DMS114 treated with DMSO at 0.1 percent for 48 hours (cell line): ENCODE measurements around the gene NUDC.

Experiments used
- DNase-seq: peaks from one replicate; lab custom pipeline; 2025; ENCODE audit not compliant: unreplicated experiment; lab: John Stamatoyannopoulos, UW

Gene NUDC

DNA sequence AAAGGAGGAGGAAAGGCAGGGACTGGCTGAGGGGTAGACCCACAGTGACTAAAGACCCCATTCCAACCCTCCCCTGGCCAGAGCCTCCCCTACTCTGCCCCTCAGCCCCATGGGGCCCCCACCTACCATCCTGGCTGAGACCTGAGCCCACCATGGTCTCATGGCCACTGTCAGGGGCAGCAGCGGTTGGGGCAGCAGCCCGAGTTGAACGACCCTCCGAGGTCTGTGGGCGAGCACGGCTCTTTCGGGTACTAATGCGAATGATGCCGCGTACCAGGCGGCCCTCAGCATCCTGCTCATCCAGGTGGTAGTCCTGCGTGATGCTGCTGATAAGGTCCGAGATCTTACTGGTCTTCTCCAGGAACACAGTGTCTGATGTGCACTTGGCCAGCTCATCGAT, 29.7 kb downstream of the NUDC start:
- no peak for DNase-seq

DNA sequence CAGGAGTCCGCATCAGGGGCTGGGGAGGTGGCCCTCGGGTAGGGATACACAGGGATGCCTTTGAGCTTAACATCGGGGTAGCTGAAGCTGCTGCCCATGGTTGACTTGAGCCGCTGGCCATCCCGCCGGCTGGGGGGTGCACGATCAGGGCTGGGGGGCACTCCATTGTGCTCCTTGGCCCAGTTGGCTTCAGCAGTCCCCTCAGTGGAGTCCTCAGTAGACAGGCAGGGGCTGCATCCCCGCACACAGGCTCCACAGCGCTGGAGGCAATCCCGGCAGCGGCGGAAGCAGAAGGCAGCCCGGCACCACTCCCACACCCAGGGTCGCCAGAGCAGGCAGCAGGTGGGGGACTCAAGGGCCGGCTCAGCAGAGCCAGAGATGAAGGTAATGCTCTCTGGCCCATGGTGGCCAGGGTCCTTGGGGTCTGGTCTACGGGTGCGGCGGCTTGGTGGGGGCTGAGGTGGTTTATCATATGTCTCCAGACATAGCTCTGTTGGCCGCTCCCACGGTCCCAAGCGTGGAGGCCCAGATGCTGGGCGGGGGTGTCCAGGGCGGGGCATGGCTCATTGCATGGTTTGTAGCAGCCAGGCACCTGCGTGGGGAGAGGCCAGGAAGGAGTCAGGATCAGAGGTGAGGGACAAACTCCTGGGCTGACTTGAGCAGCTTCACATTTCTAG, 30.4 kb downstream of the NUDC start:
- DNase-seq: no peak

DNA sequence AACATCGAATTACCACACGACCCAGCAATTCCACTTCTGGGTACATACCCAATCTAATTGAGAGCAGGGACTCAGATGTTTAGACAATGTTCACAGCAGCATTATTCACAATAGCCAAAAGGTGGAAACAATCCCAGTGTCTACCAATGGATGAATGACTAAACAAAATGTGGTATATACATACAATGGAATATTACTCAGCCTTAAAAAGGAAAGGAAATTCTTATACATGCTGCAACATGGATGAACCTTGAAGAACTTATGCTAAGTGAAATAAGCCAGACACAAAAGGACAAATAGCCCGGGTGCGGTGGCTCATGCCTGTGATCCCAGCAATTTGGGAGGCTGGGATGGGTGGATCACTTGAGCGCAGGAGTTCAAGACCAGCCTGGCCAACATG, 31.8 kb downstream of the NUDC start:
- DNase-seq: no peak

DNA sequence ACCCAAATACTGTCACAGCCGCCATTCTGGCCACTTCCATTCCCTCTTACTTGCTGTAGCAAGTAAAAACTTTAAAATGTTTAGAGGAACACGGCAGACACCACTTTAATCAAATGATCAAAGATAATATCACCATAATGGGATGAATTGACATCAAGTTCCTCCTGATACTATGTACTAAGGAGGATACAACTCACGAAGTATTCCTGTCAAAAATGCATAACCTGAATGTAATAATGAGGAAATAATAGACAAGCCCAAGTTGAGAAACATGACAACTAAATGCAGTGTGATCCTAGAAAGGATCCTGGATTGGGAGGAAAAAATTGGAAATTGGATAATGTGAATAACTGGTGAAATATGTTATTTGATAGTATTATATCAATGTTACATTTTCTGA, 34.8 kb downstream of the NUDC start:
- DNase-seq: no peak

DNA sequence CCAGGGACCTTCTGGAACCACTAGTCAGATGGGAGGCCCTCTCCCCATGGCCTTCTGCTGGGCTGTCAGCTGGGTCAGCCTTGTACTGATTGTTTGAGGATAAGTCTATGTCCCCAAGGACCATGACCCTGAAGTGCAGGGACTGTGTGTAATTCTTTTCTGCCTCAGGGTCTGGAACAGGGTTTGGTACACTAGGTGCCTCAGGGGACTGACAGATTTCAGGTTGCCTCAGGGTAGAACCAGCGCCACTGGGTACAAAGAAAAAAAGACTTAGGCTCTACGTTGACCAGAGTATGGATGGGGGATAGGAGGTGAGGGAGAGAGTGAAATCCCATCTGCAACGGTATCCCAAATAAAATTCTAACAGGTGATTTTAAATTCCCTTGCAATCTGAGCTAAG, 35.8 kb downstream of the NUDC start:
- no peak for DNase-seq

DNA sequence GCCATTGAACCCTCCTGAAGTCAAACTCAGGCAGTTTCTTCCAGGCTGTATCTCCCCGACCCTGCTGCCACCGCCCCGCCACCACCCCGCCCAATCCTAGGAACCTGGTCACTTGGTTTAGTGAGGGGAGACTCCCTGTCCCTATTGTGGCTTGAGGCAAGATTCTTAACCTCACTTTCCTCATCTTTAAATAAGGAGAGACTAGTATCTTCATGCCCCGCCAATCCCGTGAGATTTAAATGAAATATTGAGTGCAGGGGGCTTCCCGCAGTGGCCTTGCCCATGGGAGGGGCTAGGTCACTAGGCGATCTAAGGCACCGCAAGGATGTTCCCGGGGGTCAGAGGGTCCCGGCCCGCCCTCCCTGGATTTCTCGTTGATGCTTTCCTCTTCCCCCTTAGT, 37.7 kb downstream of the NUDC start:
- no peak for DNase-seq

DNA sequence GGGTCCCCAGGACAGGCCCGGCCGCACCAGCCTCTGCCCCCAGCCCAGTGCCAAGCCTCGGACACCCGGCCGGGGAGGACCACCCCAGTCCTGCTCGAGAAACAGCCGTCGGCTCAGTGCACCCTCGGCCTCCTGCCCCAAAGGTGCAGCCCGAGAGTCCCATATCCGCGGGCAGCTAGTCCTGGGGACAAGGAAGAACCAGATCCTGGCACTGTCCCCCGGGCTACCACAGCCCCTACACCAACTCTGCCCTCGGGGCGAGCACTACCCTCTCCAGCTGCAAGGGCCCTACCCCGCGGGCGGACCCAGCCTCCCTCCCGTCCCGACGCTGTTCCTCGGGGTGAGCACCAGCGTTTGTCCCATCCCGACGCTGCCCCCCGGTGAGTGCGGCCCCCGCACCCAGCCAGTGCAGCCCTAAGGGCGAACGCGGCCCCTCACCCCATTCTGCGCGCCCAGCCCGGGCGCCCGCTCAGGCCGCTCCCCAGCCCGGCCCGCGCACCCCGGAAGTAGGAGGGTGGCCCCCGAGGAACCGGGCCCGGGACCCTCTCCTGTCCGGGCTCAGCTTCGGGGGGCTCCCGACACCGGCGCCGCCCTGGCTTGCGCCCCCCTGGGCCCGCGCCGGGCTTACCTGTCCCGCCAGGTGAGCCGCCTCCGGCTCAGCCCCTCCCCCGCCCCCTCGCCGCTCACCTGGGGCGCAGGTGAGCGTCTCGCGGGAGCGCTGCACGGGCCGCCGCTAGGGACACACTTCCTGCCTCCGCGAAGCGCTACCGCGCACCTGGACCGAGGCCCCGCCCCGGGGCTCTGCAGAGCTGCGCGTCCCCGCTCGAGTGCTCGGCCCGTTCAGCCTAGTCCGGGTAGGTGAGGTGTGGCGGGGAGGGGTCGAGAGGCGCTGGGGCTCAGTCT, 38.4 kb downstream of the NUDC start, which contains the start of gene KDF1:
Gene KDF1 (minus strand): TSS at position 747 of the 903 bp plus-strand sequence. CDS start 8,088 bp downstream, outside the sequence.
- no peak for DNase-seq

DNA sequence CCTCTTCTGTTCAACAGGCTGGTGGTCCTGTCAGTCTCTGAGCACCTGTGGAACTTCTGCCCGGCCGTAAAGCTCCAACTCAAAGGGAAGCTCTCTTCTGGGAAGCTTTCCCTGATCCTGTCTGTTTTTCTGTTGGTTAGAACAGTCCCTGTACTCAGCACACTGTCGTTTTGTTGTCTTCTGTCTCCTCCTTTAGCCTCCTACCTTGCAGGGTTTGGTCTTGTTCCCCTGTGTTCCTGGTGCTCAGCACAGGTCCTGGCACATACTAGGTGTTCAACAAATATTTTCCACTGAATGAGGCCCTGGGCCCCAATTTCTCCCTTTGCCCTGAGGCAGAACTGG, 39.1 kb downstream of the NUDC start:
- no peak for DNase-seq

DNA sequence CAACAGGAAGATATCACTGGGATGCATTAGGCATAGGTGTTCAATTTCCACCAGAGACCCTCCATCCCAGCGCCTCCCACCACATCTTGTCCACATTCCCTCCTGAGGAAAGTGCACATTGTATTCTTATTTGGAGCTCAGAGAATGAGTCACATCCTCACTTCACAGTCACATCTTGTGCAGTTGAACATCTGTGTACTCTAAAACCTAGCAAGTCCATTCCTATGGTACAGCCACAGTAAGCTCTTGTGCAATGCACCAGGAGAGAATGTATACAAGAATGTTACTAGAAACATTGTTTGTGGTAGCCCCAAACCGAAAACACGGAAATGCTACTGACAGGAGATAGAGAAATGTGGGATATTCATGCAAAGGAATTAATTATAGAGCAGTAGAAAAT, 40.3 kb downstream of the NUDC start:
- DNase-seq: no peak

DNA sequence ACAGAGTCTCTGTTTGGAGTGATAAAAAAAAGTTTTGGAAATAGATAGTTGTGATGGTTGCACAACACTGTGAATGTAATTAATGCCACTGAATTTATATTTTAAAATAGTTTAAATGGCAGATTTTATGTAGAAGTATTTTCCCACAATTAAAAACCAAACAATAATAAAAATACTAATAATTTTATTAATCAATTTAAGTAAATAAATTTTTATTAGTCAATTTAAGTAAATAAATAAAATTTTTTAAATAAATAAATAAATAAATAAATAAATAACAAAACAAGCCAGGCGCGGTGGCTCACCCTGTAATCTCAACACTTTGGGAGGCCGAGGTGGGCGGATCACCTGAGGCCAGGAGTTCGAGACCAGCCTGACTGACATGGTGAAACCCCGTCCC, 43.7 kb downstream of the NUDC start:
- DNase-seq: no peak

DNA sequence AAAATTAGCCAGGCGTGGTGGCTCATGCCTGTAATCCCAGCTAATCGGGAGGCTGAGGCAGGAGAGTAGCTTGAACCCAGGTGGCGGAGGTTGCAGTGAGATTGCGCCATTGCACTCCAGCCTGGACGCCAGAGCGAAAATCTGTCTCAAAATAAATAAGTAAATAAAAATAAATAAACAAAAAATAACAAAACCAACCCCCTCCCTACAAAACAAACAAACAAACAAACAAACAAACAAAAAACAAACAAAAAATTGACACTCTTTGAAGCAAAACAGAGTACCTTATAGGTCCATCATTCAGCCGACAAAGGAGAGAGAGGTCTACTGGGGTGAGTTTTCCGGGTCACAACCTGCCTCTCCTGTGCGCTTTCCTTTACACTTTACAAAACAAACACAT, 44.1 kb downstream of the NUDC start:
- no peak for DNase-seq

DNA sequence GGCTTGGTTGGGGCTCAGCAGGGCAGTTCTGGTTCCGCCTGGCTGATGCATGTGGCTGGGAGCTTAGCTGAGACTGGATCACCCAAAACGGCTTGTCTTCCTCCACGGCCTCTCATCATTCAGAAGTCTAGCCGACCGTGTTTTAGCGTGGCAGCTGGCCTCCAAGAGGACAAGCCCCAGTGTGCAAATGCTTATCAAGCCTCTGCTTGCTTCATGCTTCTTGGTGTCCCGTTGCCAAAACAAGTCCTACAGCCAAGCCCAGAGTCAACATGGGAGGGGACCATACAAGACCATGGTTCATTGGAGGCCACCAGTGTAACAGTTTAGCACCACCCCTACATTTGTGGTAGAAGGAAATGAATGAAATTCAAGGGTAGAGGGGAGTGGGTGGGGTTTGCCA, 49.3 kb downstream of the NUDC start:
- no peak for DNase-seq

DNA sequence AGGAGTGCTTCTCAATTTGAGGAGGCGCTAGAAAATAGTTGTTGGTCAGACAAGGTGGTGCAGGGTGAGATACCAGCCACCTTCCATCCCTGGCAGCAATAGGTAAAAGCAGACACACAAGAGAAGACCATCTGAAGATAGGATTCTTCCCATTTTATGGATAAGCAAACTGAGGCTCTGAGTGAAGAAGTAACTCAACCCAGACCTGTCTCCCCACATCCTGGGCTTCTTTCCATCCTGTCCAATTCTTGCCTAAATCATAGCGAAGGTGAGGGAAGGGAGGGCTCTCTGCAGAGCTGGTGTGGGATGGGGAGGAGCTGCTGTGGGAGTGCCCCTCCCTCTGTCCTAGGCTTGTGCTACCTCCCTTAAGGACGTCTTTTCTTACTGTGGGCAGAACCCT, 50.0 kb downstream of the NUDC start:
- DNase-seq: no peak

DNA sequence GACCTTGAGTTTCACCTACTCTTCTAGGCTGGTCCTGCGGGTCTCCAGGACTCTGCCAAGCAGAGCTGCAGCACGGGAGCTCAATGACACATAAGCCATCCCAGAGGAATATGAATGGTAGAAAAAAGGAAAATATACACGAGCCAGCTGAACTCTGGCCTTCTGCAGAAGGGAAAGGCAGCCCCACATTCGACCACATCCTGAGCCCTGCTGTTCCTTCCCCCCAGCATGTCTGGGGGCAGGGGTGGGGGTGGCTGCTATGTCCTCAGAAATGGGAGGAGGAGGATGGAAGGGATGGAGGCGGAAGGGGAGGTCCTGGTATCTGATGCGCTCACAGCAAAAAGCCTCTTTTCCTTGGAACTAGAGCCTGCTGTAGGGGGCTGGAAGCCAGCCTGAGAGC, 50.8 kb downstream of the NUDC start:
- no peak for DNase-seq

DNA sequence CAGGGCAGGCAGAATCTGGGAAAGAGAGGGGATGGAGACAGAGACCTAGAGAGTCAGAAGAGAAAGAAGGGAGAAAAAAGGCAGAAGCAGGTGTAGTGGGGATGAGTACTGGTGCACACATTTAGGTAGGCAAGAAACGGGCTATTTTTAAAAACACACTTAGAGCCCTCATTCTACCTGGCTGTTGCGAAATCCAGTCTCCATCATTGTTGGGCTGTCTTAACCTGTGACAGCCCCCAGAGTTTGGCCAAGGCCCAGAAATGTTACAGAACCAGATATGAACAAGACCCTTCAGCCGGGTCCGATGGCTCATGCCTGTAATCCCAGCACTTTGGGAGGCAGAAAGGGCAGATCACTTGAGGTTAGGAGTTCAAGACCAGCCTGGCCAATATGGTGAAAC, 51.3 kb downstream of the NUDC start:
- no peak for DNase-seq

DNA sequence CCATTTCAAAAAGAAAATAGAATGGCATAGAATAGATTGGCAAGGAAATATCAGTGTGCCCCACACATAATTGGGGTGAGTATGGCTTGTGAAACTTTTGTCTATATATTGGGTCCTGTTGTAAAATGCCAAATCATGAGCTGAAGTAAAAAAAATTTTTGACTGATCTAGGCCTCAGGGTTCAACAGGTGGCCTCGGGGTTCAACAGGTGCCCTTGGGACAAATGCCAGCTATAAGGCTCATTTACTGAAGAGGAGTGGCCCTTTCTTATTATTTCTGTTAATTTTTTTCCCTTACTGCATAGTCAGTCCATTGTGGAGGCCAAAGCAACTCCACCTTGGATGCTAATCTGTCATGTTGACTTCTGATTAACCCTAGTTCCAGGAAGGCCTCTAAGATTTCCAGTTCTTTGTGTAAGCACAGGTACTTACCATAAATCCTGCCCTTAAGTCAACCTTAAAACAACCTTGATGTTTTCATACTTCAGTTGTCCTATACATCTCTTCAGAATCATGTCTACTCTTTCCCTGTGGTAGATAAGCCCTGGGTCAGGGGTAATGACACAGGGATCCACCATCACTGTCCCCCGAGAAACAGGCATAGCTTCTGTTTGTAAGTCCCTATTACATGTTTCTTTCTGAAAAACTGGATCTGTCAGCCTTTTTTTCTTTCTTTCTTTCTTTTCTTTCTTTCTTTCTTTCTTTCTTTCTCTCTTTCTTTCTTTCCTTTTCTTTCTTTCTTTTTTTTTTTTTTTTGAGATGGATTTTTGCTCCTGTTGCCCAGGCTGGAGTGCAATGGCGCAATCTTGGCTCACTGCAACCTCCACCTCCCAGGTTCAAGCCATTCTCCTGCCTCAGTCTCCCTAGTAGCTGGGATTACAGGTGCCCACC, 55.3 kb downstream of the NUDC start:
- DNase-seq: no peak

DNA sequence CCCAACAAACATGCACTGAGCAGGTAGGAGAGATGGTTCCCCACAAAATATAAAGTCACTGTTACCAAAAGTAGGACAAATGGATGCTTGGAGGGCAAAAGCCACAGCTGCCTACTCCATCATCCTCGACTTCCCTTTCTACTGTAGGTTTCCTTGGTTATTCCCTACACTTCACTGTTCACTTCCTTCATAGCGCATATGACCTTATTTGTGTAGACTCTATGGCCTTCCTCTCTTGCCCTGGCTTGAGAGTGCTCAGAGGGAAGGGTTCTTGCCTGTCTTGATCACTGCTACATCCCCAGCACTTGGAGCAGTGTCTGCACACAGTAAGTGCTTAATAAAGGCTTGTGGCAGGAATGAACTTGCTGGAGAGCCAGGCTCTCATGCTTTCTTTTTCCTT, 57.4 kb downstream of the NUDC start:
- DNase-seq: no peak

DNA sequence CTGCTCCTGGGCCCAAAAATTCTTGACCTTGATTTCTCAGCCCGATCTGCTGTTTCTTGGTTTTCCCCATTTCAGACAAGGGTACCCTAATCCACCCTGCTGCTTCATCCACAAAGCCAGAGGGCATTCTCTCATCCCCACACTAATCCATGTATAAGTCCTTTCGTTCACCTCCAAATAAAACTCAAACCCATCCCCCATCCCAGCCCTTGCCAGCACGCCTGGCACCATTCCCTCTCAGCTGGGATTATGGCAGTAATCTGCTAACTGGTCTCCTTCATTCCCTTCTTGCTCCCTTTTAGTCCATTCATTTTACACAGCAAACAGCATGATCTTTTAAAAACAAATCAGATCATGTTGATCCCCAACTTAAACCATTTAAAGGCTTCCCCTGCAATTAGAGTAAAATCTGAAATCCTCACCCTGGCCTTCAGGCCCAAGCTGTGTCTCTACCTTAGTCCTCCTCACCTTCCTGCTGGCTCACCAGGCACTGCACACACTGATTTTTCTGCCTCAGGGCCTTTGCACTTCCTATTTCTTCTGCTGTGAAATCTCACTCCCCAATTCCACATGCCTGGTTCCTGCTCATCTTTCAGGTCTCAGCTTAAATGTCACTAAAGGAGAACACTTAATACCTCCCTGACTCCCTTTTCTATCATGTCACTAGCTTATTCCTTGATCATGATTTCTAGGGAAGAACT, 59.8 kb downstream of the NUDC start:
- DNase-seq: no peak

DNA sequence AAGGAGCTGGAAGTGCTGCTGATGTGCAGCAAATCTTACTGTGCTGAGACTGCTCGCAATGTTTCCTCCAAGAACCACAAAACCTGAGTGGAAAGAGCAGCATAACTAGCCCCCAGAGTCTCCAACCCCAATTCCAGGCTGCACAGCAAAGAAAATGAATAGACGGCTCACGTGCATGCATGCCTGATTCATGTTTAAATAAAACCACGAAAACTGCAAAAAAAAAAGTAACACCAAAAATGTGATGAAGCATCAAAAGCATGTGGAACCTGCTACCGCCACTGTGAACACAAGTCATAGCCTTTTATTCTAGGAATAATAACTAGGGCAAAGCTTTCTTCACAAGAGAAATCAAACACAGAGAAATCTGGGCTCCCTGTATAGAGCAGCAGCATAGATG, 62.3 kb downstream of the NUDC start:
- no peak for DNase-seq

DNA sequence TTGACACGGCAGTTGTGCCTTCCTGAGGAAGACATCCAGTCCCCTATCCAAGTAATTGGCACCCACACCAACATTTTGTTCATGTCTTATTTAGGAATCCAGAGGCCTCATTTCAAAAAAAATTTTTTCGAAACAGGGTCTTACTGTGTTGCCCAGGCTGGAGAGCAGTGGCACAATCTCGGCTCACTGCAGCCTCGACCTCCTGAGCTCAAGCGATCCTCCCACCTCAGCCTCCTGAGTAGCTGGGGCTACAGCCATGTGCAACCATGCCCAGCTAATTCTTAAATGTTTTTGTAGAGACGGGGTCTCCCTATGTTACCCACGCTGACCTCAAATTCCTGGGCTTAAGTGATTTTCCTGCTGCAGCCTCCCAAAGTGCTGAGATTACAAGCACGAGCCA, 62.7 kb downstream of the NUDC start:
- no peak for DNase-seq

DNA sequence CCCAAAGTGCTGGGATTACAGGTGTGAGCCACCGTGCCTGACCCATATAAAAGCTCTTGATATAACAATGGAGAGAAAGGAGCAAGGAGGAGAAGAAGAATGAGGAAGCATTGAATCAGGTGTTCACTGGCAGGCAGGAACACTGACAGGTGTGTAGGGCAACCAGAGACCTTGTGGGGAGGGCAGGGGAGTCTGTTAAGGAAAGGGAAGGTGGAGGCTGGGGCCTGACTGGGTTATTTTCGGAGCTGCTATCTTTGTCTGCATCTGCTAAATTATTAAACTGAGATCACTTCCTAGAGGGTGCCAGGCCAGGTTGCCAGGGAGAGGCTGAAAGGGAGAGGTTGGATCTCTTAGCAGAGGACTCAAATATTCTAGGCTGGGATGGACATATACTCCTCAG, 65.1 kb downstream of the NUDC start:
- DNase-seq: no peak
